NCI-H748 treated with DMSO at 0.1 percent for 48 hours (cell line): Measurements from ENCODE around the gene ABCB8.

Experiments
- DNase-seq: peaks from one replicate; lab custom pipeline; 2025; lab: John Stamatoyannopoulos, UW

ABCB8 gene

GRCh38 chr7:151057989-151058780 is 29.9 kb downstream of the ABCB8 start:
- peak; percentile 97 for DNase-seq

- no peak for DNase-seq
Measured at GRCh38 chr7:151058781-151059366, 30.6 kb downstream of the ABCB8 start.

GRCh38 chr7:151059367-151060112 is 31.3 kb downstream of the ABCB8 start, which contains the start of gene SLC4A2:
SLC4A2 (plus strand) TSS chr7:151059589; CDS start chr7:151061988, 2,399 bp downstream.
- peak; percentile 39 for DNase-seq

- DNase-seq, result no peak
Measured at GRCh38 chr7:151060113-151060415, 31.8 kb downstream of the ABCB8 start.

- no peak for DNase-seq
Measured at GRCh38 chr7:151060416-151061212, 32.4 kb downstream of the ABCB8 start.

- no peak for DNase-seq
Measured at GRCh38 chr7:151061213-151062110, 33.2 kb downstream of the ABCB8 start.

GRCh38 chr7:151062111-151062398 is 33.8 kb downstream of the ABCB8 start:
- DNase-seq, result no peak

GRCh38 chr7:151062399-151063211 is 34.4 kb downstream of the ABCB8 start:
- no peak for DNase-seq

GRCh38 chr7:151063212-151063561 is 34.9 kb downstream of the ABCB8 start:
- DNase-seq, result no peak

GRCh38 chr7:151064454-151064853 is 36.2 kb downstream of the ABCB8 start:
- DNase-seq, result no peak

- DNase-seq, result no peak
Measured at GRCh38 chr7:151064993-151065392, 36.7 kb downstream of the ABCB8 start.

- DNase-seq, result no peak
Measured at GRCh38 chr7:151065516-151065915, 37.3 kb downstream of the ABCB8 start.

GRCh38 chr7:151066273-151066974 is 38.2 kb downstream of the ABCB8 start:
- no peak for DNase-seq

GRCh38 chr7:151068069-151068773 is 40.0 kb downstream of the ABCB8 start:
- DNase-seq, result no peak

- DNase-seq, result no peak
Measured at GRCh38 chr7:151069841-151070573, 41.8 kb downstream of the ABCB8 start.

- DNase-seq, result no peak
Measured at GRCh38 chr7:151070574-151070960, 42.3 kb downstream of the ABCB8 start.

- DNase-seq, result no peak
Measured at GRCh38 chr7:151071032-151071866, 43.0 kb downstream of the ABCB8 start.

GRCh38 chr7:151073990-151074389 is 45.7 kb downstream of the ABCB8 start:
- DNase-seq, result no peak
